Measurements from ENCODE around the gene RAB31.
"Not testable (repeated sequence)": the region's sequence is repeated elsewhere in the genome, so short reads cannot be mapped to it uniquely, and the experiment has no call there.

Gene RAB31

GRCh38 chr18:9764011-9764481, 55.9 kb downstream of the RAB31 start:
- no peak for DNase-seq

GRCh38 chr18:9765501-9765900, 57.4 kb downstream of the RAB31 start:
- DNase-seq = peak in 1 of 2 experiments; percentile 9

GRCh38 chr18:9766076-9766481, 58.0 kb downstream of the RAB31 start:
- DNase-seq = no peak

- DNase-seq = no peak
Observed at GRCh38 chr18:9766740-9767139, 58.6 kb downstream of the RAB31 start.

- DNase-seq = not testable (repeated sequence)
Observed at GRCh38 chr18:9768071-9768691, 60.1 kb downstream of the RAB31 start.

- DNase-seq = not testable (repeated sequence)
Observed at GRCh38 chr18:9770111-9770510, 62.0 kb downstream of the RAB31 start.

GRCh38 chr18:9771261-9771976, 63.3 kb downstream of the RAB31 start:
- no peak for DNase-seq

- no peak for DNase-seq
Observed at GRCh38 chr18:9771977-9772660, 64.0 kb downstream of the RAB31 start.

GRCh38 chr18:9772847-9773677, 65.0 kb downstream of the RAB31 start:
- DNase-seq = no peak

- no peak for DNase-seq
Observed at GRCh38 chr18:9774150-9774549, 66.0 kb downstream of the RAB31 start.

- no peak for DNase-seq
Observed at GRCh38 chr18:9775178-9775577, 67.1 kb downstream of the RAB31 start.

GRCh38 chr18:9779630-9780029, 71.5 kb downstream of the RAB31 start:
- no peak for DNase-seq

- DNase-seq = no peak
Observed at GRCh38 chr18:9782073-9782857, 74.2 kb downstream of the RAB31 start.

- no peak for DNase-seq
Observed at GRCh38 chr18:9786631-9787030, 78.5 kb downstream of the RAB31 start.

- no peak for DNase-seq
Observed at GRCh38 chr18:9787036-9787435, 78.9 kb downstream of the RAB31 start.

GRCh38 chr18:9787712-9788111, 79.6 kb downstream of the RAB31 start:
- DNase-seq = no peak

GRCh38 chr18:9788140-9788539, 80.0 kb downstream of the RAB31 start:
- no peak for DNase-seq

- no peak for DNase-seq
Observed at GRCh38 chr18:9788860-9789259, 80.8 kb downstream of the RAB31 start.

GRCh38 chr18:9790261-9790660, 82.2 kb downstream of the RAB31 start:
- no peak for DNase-seq

- no peak for DNase-seq
Observed at GRCh38 chr18:9791991-9792390, 83.9 kb downstream of the RAB31 start.

GRCh38 chr18:9792565-9793245, 84.6 kb downstream of the RAB31 start:
- no peak for DNase-seq

GRCh38 chr18:9796011-9796410, 87.9 kb downstream of the RAB31 start:
- no peak for DNase-seq
